GM19328 (cell line): Measurements from ENCODE around the gene ZBED3.
A peak's percentile ranks its signal among the peaks of the same experiment; 100 is the strongest.

Experiments
- ATAC-seq: cut with Tn5 transposase; IDR thresholded peaks from one replicate; pipeline ENCODE4 v1.9.1; 2021; ENCODE audit warnings: mild to moderate bottlenecking, moderate library complexity; ENCODE audit not compliant: unreplicated experiment

Gene ZBED3

DNA sequence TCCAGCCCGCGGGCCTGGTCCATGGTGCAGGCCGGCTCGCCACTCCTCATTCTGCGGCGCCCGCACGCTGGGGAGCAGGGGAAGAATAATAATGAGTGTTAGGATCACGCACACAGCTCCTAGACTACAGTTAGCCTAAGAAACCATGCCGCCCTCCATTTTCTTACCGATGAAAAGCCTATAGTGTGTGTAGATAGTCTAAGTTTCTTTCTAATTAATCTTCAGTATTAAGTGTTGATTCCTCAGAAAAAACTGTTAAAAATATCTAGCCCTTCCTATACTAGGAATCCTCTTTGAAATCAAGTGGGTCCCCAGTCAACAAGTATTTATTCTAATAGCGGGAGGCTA is 9.3 kb downstream of the ZBED3 start:
- ATAC-seq = no peak

GRCh38 chr5:77076961-77077828 is 9.9 kb downstream of the ZBED3 start:
- ATAC-seq = peak; percentile 79

DNA sequence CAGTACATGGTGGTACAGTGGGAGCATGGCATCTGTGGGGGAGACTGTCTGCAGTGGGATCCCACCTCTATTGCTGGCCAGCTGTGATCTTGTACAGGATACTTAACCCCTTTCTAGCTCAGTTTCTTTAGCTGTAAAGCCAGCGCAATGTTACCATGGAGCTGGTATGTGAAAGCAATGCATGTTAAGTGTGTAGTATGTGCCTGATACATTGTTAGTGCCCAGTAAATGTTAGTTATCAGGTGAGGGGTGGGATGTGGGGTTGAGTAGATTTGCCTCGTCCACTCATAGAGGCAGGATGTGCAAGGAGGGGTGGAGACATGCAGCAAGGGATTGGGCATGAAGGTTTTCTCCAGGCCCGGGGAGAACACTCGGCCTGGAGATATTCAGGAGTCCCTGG is 12.3 kb downstream of the ZBED3 start:
- no peak for ATAC-seq

- ATAC-seq = no peak
Observed at GRCh38 chr5:77073667-77074066, 13.4 kb downstream of the ZBED3 start.

- no peak for ATAC-seq
Observed at GRCh38 chr5:77066823-77067442, 20.2 kb downstream of the ZBED3 start.

GRCh38 chr5:77066184-77066583 is 20.9 kb downstream of the ZBED3 start:
- no peak for ATAC-seq

DNA sequence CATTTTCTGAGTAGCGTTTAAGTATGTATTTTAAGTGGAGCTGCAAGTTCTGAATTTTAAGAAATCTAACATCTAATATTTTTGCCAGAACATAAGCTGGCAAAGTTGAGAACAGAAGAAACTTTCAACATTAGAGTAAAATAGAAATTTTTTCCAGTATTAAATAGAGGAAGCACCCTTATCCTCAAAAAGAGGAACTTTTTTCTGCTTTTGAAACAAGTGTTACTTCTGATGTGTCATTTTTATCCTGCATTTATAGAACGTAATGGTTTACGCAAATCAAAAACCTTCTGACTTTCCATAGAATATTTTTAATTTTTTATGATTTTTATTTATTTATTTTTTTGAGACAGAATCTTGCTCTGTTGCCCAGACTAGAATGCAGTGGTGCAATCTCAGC is 21.8 kb downstream of the ZBED3 start:
- no peak for ATAC-seq

- no peak for ATAC-seq
Observed at GRCh38 chr5:77064040-77064439, 23.0 kb downstream of the ZBED3 start.

DNA sequence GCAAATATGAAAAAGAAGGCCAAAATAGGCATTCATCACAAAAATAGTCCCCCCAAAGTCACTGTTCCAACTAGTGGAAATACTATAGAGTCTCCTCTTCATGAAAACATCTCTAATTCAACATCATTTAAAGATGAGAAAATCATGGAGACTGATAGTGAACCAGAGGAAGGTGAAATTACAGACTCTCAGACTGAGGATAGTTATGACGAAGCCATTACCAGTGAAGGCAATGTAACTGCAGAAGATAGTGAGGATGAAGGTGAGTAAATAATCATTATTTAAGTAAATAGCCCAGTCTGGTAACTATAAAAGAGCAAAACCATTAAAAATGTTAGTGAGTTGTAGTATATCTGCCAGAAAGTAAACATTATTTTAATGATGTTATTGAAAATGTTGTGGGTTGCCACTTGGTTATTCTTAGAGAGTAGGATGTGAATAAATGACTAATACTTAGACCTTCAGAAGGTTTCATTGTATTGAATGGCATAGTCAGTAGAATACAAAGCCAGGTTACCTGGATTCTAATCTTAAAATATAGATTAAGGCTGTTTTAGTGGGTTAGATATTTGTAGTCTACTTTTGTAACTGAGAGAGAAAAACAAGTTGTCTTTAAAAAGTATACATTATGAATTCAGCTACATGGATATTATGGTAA is 40.5 kb downstream of the ZBED3 start:
- no peak for ATAC-seq

GRCh38 chr5:77035950-77036349 is 51.1 kb downstream of the ZBED3 start:
- no peak for ATAC-seq

- ATAC-seq = no peak
Observed at GRCh38 chr5:77033338-77033737, 53.7 kb downstream of the ZBED3 start.

DNA sequence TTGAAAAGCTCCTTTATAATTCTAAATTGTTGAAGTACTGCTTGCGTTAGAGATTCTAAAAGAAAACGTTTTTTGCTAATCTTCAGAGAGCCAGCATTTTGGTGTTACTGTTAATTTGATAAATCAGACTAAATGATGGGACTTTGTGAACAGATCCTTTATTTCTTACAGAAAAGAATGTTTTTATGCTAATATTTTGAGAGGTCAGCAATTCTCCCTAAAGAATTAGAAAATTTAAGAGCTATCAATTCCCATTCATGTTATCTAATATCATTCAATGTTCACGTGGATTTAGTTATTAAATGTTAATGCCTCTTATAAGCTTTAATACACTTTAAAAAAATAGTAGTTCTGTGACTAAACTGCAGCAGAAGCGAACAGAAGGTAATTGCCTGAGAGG is 54.5 kb downstream of the ZBED3 start:
- ATAC-seq = no peak

DNA sequence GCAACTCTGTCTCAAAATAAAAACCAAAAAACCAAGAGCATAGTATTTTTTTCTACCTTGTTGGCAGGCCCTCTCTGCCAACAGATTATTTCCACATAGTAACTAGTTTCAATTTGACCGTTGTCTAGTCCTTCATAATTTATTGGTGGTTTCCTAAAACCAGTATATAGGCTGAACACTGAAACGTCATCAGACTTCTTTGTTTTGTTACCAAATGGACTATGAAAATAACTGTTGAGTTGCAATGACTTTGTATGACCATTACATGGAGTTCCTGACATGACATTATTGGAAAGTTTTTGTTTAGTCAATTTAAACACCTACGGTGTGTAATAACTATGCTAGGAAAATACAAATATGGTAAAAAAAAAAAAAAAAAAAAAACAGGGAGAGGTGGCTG is 55.2 kb downstream of the ZBED3 start:
- no peak for ATAC-seq

DNA sequence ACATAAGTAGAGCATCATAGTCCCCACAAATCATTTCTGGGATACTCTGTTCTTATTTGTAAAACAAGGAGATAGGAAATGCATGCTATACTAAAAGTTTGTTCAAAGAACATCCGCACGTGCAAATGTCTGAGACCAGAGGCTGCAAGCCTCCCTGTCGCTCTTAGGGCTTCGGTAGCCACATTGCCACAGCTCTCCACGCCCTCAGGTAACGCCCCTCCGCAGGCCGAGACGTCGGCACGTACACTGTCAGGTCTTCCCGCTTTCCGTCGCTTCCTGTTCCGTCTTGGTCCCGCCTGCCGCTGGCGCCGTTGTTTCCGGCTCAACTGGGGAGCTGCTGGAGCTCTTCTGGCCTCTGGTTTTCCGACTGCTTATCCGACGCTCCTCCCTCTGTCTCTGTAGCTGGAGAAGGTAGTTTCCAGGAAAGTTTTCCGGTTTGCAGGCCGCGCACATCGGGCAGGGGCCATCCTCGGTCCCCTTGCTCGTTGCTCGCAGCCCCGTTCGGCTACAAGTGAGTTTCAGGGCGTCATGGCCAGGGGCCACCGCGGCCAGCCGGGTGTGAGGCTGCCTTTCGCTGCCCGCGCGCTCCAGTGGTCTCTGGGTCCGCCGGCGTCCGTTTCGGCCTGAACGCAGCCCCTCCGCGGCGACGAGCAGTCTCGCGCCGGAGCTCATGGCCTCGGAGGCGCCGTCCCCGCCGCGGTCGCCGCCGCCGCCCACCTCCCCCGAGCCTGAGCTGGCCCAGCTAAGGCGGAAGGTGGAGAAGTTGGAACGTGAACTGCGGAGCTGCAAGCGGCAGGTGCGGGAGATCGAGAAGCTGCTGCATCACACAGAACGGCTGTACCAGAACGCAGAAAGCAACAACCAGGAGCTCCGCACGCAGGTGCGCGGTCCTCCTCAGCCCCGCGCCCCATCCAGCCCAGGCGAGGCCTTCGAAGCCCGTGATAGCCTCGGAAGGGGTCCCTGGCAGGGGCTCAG is 56.7 kb downstream of the ZBED3 start, which contains the start of gene AGGF1:
Gene AGGF1, plus strand, starts transcription at position 308 of the 975 bp plus-strand sequence. Its CDS starts 363 bp downstream, at position 671.
- peak; percentile 95 for ATAC-seq

DNA sequence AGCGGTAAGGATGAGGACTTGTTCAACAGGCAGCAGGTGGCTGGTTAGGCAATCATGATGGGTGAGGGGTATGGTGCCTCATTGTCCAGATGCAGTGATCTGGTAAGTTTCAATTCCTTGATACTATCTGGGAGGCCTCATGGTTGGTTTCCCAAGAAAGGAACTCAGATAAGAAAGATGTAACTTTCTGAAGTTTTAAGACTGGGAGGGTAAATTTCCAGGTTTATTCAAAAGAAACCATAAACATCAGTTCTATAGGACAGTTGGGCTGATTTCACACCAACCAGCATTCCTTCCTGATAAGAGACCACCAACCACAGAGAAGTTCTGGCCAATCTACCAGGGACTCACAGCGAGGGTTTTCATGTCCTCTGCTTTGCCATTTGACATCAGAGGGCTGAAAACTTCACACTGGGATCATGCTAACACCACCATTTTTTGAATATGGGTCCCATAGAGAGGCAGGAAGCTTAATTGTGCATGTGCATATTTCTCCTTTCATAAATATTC is 57.7 kb downstream of the ZBED3 start:
- no peak for ATAC-seq

DNA sequence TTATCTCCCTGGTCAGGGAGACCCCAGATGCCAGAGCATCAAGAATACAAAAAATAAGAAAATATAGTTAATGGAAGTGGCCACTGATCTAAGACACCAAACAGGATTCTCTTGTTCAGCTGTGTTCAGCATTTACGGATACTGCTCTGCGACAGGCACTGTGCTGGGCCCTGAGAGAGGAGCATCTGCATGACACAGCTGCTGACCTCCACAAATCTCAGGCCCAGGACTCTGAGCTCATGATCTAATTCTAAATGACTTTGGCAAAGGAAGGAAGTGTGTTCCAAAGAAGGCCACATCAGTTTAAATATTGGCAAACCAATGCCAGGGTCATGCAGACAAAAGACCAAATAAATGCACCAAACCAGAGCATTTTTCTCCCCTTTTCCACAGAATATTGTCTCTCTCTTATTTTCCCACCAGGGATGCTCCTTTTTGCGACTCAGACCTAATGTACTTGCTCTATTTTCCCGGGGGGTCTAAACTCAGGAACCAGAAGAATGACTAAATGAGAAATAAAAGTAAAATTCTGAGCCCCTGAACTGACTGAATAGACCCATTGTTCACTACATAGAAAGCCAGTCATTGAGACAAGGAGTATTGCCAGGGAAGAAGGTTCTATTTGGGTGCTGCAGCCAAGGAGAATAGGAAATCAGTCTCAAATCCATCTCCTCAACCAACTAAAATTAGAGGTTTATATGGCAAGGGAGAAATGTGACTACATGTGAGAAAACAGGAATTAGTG is 58.3 kb downstream of the ZBED3 start:
- ATAC-seq = no peak

DNA sequence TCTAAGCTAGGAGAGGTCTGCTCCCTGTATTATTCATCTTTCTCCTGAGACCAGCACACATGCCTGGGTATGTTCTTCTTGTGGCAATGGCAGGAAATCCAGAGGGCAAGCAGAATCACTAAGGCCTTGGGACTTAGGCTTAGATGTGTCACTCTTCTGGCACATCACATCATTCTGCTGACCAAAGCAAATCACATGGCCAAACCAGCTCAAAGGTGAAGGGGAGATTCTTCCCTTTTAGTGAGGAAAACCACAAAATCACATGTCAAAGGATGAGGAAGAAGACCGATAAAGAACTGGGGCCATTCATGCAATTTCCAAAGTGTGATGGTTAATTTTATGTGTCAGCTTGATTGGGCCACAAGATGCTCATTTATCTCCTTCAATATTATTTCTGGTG is 62.6 kb downstream of the ZBED3 start:
- ATAC-seq = no peak

GRCh38 chr5:77022511-77023417 is 64.3 kb downstream of the ZBED3 start:
- no peak for ATAC-seq
